ENCODE results near the gene RFX4.

The RFX4 gene

DNA sequence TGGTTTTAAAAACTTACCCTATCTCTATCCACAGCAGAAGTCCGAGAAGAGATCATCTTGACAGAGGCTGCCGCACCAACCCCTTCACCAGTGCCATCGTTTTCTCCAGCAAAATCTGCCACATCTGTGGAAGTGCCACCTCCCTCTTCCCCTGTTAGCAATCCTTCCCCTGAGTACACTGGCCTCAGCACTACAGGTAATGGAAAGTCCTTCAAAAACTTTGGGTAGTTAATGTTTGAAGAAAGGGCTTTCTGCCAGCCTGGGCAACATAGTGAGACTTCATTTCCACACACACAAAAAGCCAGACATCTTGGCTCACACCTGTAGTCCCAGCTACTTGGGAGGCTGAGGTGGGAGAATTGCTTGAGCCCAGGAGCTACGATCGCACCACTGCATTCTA is 150.1 kb downstream of the RFX4 start:
- H3K9me3 ChIP-seq (ENCODE audit: control insufficient read depth, low read length): no peaks in the 10 kb centered on the region
- no peak overlapping the region for H2AFZ ChIP-seq
- no peaks in the 10 kb centered on the region for H3K27me3 ChIP-seq (ENCODE audit: control insufficient read depth, insufficient read depth, low read length)
- H3K4me1 ChIP-seq: no peaks in the 10 kb centered on the region
- H3K9ac ChIP-seq: no peak overlapping the region
- no peak overlapping the region for H3K27ac ChIP-seq
- no peaks in the 10 kb centered on the region for H3K36me3 ChIP-seq (ENCODE audit: control insufficient read depth, insufficient read depth, low read length)
- H3K79me2 ChIP-seq: no peaks in the 10 kb centered on the region
- TF ChIP-seq, protein P1, sequence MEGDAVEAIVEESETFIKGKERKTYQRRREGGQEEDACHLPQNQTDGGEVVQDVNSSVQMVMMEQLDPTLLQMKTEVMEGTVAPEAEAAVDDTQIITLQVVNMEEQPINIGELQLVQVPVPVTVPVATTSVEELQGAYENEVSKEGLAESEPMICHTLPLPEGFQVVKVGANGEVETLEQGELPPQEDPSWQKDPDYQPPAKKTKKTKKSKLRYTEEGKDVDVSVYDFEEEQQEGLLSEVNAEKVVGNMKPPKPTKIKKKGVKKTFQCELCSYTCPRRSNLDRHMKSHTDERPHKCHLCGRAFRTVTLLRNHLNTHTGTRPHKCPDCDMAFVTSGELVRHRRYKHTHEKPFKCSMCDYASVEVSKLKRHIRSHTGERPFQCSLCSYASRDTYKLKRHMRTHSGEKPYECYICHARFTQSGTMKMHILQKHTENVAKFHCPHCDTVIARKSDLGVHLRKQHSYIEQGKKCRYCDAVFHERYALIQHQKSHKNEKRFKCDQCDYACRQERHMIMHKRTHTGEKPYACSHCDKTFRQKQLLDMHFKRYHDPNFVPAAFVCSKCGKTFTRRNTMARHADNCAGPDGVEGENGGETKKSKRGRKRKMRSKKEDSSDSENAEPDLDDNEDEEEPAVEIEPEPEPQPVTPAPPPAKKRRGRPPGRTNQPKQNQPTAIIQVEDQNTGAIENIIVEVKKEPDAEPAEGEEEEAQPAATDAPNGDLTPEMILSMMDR (IDR thresholded peaks at IDR 0.05): no peak
- H3K4me2 ChIP-seq (ENCODE audit: low read length): no peak overlapping the region
- H3K4me3 ChIP-seq (ENCODE audit: low read depth, low read length): no peak overlapping the region

DNA sequence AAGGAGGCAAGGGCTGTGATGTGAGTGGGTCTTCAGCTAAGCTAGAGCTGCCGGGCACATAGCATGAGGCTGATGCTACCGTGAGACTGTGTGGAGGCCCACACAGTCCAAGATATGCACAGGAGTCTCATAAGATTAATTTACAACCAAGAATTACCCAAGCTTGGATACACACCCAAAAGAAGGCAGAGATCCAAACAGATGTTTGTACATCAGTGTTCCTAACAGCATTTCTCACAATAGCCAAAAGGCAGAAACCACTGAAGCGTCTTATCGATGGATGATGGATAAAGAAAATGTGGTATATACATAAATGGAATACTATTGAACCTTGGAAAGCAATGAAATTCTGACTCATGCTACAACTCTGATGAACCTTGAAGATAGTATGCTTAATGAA is 150.9 kb downstream of the RFX4 start:
- H3K36me3 ChIP-seq (ENCODE audit: control insufficient read depth, insufficient read depth, low read length): no peaks in the 10 kb centered on the region
- H2AFZ ChIP-seq: no peak overlapping the region
- no peaks in the 10 kb centered on the region for H3K27me3 ChIP-seq (ENCODE audit: control insufficient read depth, insufficient read depth, low read length)
- no peak overlapping the region for H3K4me3 ChIP-seq (ENCODE audit: low read depth, low read length)
- H3K4me2 ChIP-seq (ENCODE audit: low read length): no peak overlapping the region
- TF ChIP-seq, protein P1 (IDR thresholded peaks at IDR 0.05): no peak
- H3K27ac ChIP-seq: no peak overlapping the region
- no peaks in the 10 kb centered on the region for H3K79me2 ChIP-seq
- no peak overlapping the region for H3K9ac ChIP-seq
- no peaks in the 10 kb centered on the region for H3K4me1 ChIP-seq
- H3K9me3 ChIP-seq (ENCODE audit: control insufficient read depth, low read length): no peaks in the 10 kb centered on the region

DNA sequence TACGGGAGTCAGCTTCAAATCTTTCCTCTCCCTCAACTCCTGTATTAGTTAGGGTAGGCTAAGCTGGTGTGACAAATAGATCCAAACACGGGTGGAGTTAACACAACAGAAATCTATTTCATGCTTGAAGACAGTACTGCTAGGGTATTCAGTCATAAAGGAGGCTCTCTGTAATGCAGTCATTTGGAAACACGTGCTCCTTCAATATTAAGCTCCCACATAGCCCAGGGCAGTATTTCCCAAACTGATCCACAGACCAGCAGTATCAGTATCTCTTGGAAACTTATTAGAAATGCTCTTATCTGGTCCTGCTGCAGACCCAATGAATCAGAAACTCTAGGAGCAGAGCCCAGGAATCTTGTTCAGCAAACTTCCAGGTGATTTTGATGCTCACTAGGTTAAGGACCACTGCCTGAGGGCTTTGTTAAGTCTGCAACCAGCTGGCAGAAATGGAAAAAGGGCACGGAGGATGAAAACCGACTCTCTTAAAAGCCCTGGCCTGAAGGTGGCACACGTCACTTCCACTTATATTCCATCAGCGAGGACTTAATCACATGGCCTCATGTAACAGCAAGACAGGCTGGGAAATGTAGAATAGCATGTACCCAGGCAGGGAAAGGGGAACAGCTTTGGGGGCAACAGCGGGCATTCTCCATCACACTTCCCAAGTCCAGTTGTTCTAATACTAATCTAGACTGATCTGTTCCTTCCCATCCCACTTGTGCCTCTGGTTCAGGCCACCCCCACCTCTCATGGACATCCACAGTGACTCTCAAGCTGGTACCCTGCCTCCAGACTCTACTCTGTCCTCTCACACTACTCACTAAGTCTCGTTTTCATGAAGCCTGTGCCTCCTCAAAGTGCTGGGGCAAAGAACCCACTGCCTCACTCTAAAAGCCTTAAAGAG is 153.5 kb downstream of the RFX4 start:
- TF ChIP-seq, protein P1 (IDR thresholded peaks at IDR 0.05): peak; percentile 64
- H3K9me3 ChIP-seq (ENCODE audit: control insufficient read depth, low read length): no peaks in the 10 kb centered on the region
- peak overlapping the region; percentile 56 for H2AFZ ChIP-seq
- no peaks in the 10 kb centered on the region for H3K4me1 ChIP-seq
- H3K79me2 ChIP-seq: no peaks in the 10 kb centered on the region
- no peak overlapping the region for H3K27ac ChIP-seq
- H3K4me3 ChIP-seq (ENCODE audit: low read depth, low read length): no peak overlapping the region
- no peaks in the 10 kb centered on the region for H3K27me3 ChIP-seq (ENCODE audit: control insufficient read depth, insufficient read depth, low read length)
- no peak overlapping the region for H3K4me2 ChIP-seq (ENCODE audit: low read length)
- no peak overlapping the region for H3K9ac ChIP-seq
- H3K36me3 ChIP-seq (ENCODE audit: control insufficient read depth, insufficient read depth, low read length): no peaks in the 10 kb centered on the region

DNA sequence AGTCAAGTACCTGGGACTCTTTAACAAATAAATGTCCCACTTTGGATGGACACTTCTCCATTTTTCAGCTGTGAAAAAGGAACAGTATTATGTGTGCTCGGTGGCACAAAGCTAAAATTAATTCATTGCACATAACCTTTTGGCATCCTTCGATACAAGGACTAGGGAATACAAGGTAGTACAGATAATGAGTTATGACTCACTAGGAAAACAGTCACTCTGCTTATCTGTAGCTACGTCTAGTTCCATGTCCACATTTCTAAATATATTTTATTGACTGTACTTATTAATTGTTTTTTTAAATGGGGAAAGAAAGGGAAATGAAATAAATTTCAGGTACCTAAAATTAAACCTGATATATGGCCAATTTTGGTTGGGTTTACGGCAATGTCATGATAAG is 156.5 kb downstream of the RFX4 start:
- Histone ChIP-seq H3K36me3 (ENCODE audit: control insufficient read depth, insufficient read depth, low read length) (no peaks in the 10 kb centered on the region), H3K4me3 (ENCODE audit: low read depth, low read length) (no peak overlapping the region), H3K27me3 (ENCODE audit: control insufficient read depth, insufficient read depth, low read length) (no peaks in the 10 kb centered on the region), H2AFZ (no peak overlapping the region), H3K27ac (no peak overlapping the region), H3K4me2 (ENCODE audit: low read length) (no peak overlapping the region), H3K9ac (no peak overlapping the region), H3K79me2 (no peaks in the 10 kb centered on the region), H3K9me3 (ENCODE audit: control insufficient read depth, low read length) (no peaks in the 10 kb centered on the region), H3K4me1 (no peaks in the 10 kb centered on the region)
- TF ChIP-seq, protein P1 (IDR thresholded peaks at IDR 0.05): no peak
